Type B pancreatic cell (in vitro differentiated cells): ENCODE data around the gene CARMIL3. TPM values are rescaled to one million over a fixed set of nuclear protein-coding genes. Genes with fewer than 3 reads are reported as not detected.
"Not testable (repeated sequence)": the region's sequence is repeated elsewhere in the genome, so short reads cannot be mapped to it uniquely, and the experiment has no call there.

Experiments
- DNase-seq: peaks from one replicate; pipeline ENCODE4 v3.0.0; 2021; ENCODE audit warnings: mixed read lengths; ENCODE audit not compliant: unreplicated experiment; ENCODE audit errors: extremely low spot score
- H3K27ac Mint-ChIP-seq: 2 replicates; pipeline ENCODE4 v1.8.0; 2021; ENCODE audit warnings: mild to moderate bottlenecking, mixed read lengths
- H3K27me3 Mint-ChIP-seq: 2 replicates; pipeline ENCODE4 v1.8.0; 2021; ENCODE audit warnings: mixed read lengths
- H3K36me3 Mint-ChIP-seq: 2 replicates; pipeline ENCODE4 v1.8.0; 2021; ENCODE audit warnings: mixed read lengths
- H3K4me1 Mint-ChIP-seq: one replicate; pipeline ENCODE4 v1.8.0; 2021; ENCODE audit warnings: mixed read lengths; ENCODE audit not compliant: unreplicated experiment
- H3K4me3 Mint-ChIP-seq: 2 replicates; pipeline ENCODE4 v1.8.0; 2021; ENCODE audit warnings: mild to moderate bottlenecking, mixed read lengths
- H3K9me3 Mint-ChIP-seq: 2 replicates; pipeline ENCODE4 v1.8.0; 2021; ENCODE audit warnings: mixed read lengths
- CTCF ChIP-seq: fragments of 200-600 bp; sonication (generic); conservative IDR thresholded peaks from 2 replicates; pipeline ENCODE4 v1.5.0; 2021; ENCODE audit warnings: antibody characterized with exemption, mild to moderate bottlenecking
- total RNA-seq: library from RNA; stranded (reverse); gene quantifications from 2 replicates; pipeline ENCODE4 v1.2.1, GENCODE V29; 2021; ENCODE audit warnings: low replicate concordance

Gene CARMIL3
- total RNA-seq, 1 donor from 2014 or later, result 2.8 TPM

GRCh38 chr14:24032727-24033418 lies 18.9 kb upstream of the CARMIL3 start:
- Mint-ChIP-seq H3K4me1 (peaks cover 7% of the 10 kb centered on the region), H3K27ac (no peak overlapping the region), H3K9me3 (peaks cover 5% of the 10 kb centered on the region), H3K27me3 (no peaks in the 10 kb centered on the region), H3K4me3 (no peak overlapping the region), H3K36me3 (no peaks in the 10 kb centered on the region)
- TF ChIP-seq CTCF, result no peak
- DNase-seq, result no peak

- peak overlapping the region; percentile 98 for H3K4me3 Mint-ChIP-seq
- H3K27me3 Mint-ChIP-seq, H3K36me3 Mint-ChIP-seq, H3K4me1 Mint-ChIP-seq, H3K9me3 Mint-ChIP-seq, DNase-seq, H3K27ac Mint-ChIP-seq: not testable (repeated sequence)
Observed at GRCh38 chr14:24035769-24036168, 16.0 kb upstream of the CARMIL3 start.

- no peaks in the 10 kb centered on the region for H3K27me3 Mint-ChIP-seq
- peak overlapping the region; percentile 98 for H3K4me3 Mint-ChIP-seq
- peaks cover 7% of the 10 kb centered on the region for H3K4me1 Mint-ChIP-seq
- H3K27ac Mint-ChIP-seq, result peak overlapping the region; percentile 89
- TF ChIP-seq CTCF, result peak; percentile 81
- no peaks in the 10 kb centered on the region for H3K36me3 Mint-ChIP-seq
- peak; percentile 79 for DNase-seq
- H3K9me3 Mint-ChIP-seq, result peaks cover 1% of the 10 kb centered on the region
Observed at GRCh38 chr14:24036169-24036962, 15.4 kb upstream of the CARMIL3 start.

GRCh38 chr14:24036963-24037657 lies 14.7 kb upstream of the CARMIL3 start:
- H3K27me3 Mint-ChIP-seq, H3K9me3 Mint-ChIP-seq, DNase-seq, H3K36me3 Mint-ChIP-seq, H3K4me1 Mint-ChIP-seq: not testable (repeated sequence)
- Mint-ChIP-seq H3K4me3 (peak overlapping the region; percentile 98), H3K27ac (peak overlapping the region; percentile 89)

GRCh38 chr14:24037658-24038037 lies 14.2 kb upstream of the CARMIL3 start:
- Mint-ChIP-seq H3K36me3 (no peaks in the 10 kb centered on the region), H3K27ac (no peak overlapping the region), H3K4me1 (peaks cover 7% of the 10 kb centered on the region), H3K27me3 (peaks cover 3% of the 10 kb centered on the region), H3K9me3 (no peaks in the 10 kb centered on the region), H3K4me3 (no peak overlapping the region)
- no peak for TF ChIP-seq CTCF
- no peak for DNase-seq

GRCh38 chr14:24038686-24039085 lies 13.1 kb upstream of the CARMIL3 start:
- peaks cover 7% of the 10 kb centered on the region for H3K4me1 Mint-ChIP-seq
- no peak overlapping the region for H3K4me3 Mint-ChIP-seq
- no peak overlapping the region for H3K27ac Mint-ChIP-seq
- peaks cover 3% of the 10 kb centered on the region for H3K27me3 Mint-ChIP-seq
- no peak for DNase-seq
- no peaks in the 10 kb centered on the region for H3K9me3 Mint-ChIP-seq
- TF ChIP-seq CTCF, result no peak
- H3K36me3 Mint-ChIP-seq, result no peaks in the 10 kb centered on the region
